HG02981 (cell line): ENCODE data around the gene MIGA1.
"Not testable (repeated sequence)": the region's sequence is repeated elsewhere in the genome, so short reads cannot be mapped to it uniquely, and the experiment has no call there.

Experiments used
- ATAC-seq: cut with Tn5 transposase; IDR thresholded peaks from one replicate; pipeline ENCODE4 v1.9.1; 2021; ENCODE audit warnings: mild to moderate bottlenecking, moderate library complexity; ENCODE audit not compliant: unreplicated experiment

MIGA1 gene

GRCh38 chr1:77900687-77901293 lies 121.3 kb downstream of the MIGA1 start:
- no peak for ATAC-seq

- ATAC-seq = no peak
These were observed 126.2 kb downstream of the MIGA1 start for GRCh38 chr1:77905603-77906002.

- no peak for ATAC-seq
These were observed 126.6 kb downstream of the MIGA1 start for GRCh38 chr1:77906019-77906545.

- ATAC-seq = no peak
These were observed 127.2 kb downstream of the MIGA1 start for GRCh38 chr1:77906624-77907023.

GRCh38 chr1:77910116-77910515 lies 130.7 kb downstream of the MIGA1 start:
- no peak for ATAC-seq

- not testable (repeated sequence) for ATAC-seq
These were observed 139.5 kb downstream of the MIGA1 start for GRCh38 chr1:77918918-77919317.

- no peak for ATAC-seq
These were observed 146.1 kb downstream of the MIGA1 start for GRCh38 chr1:77925518-77925917.

GRCh38 chr1:77925956-77926355 lies 146.5 kb downstream of the MIGA1 start:
- no peak for ATAC-seq

GRCh38 chr1:77926561-77927357 lies 147.3 kb downstream of the MIGA1 start:
- ATAC-seq = no peak

GRCh38 chr1:77927414-77927813 lies 148.0 kb downstream of the MIGA1 start:
- no peak for ATAC-seq
